Suprapubic skin (tissue), 4 donors: ENCODE results near the gene WDR37. TPM values are rescaled to one million over a fixed set of nuclear protein-coding genes. Genes with fewer than 3 reads are reported as not detected.

Experiments used
- DNase-seq, 2 donors: peaks; one replicate each; pipeline ENCODE4 v3.0.0-alpha.2; 2019; ENCODE audit warnings: low spot score in 2 of 2
- H3K27ac ChIP-seq: fragments of 200-600 bp; sonication (generic); one replicate; pipeline ENCODE4 v1.5.1; 2019
- H3K27me3 ChIP-seq: fragments of 200-600 bp; sonication (generic); one replicate; pipeline ENCODE4 v1.5.1; 2019
- H3K36me3 ChIP-seq: fragments of 200-600 bp; sonication (generic); one replicate; pipeline ENCODE4 v1.5.1; 2019
- H3K4me1 ChIP-seq: fragments of 200-600 bp; sonication (generic); one replicate; pipeline ENCODE4 v1.5.1; 2019
- H3K4me3 ChIP-seq: fragments of 200-600 bp; sonication (generic); one replicate; pipeline ENCODE4 v1.5.1; 2019; ENCODE audit warnings: mild to moderate bottlenecking
- H3K9me3 ChIP-seq: fragments of 200-600 bp; sonication (generic); one replicate; pipeline ENCODE4 v1.5.1; 2019
- CTCF ChIP-seq, 2 donors: fragments of 200-600 bp in 1 of 2; fragments of 450-650 bp in 1 of 2; sonication (generic) in 1 of 2; IDR thresholded peaks; one replicate each; pipeline ENCODE4 v1.5.1; 2016 to 2019; ENCODE audit warnings: antibody characterized with exemption in 2 of 2, mild to moderate bottlenecking in 1 of 2, moderate library complexity in 1 of 2
- EP300 ChIP-seq: sonication (generic); formaldehyde crosslinking; IDR thresholded peaks from one replicate; pipeline ENCODE4 v1.6.1; 2017; ENCODE audit warnings: antibody characterized with exemption
- POLR2A ChIP-seq, 2 donors: fragments of 450-650 bp; IDR thresholded peaks; one replicate each; pipeline ENCODE4 v1.6.1; 2017; ENCODE audit warnings: antibody characterized with exemption in 2 of 2, mild to moderate bottlenecking in 2 of 2, moderate library complexity in 2 of 2
- POLR2AphosphoS5 ChIP-seq, 3 donors: sonication (generic); formaldehyde crosslinking; IDR thresholded peaks; one replicate each; pipeline ENCODE4 v1.6.1; 2017; ENCODE audit warnings: antibody characterized with exemption in 3 of 3
- WGBS: methylation state at CpG from one replicate; pipeline ENCODE4 v1.1.5; 2018; 5-methylcytosine and 5-hydroxymethylcytosine counted together
- total RNA-seq, 4 donors: library from RNA; depleted of rRNA; stranded (reverse); fragments of >200 nt; gene quantifications; one replicate each; pipeline ENCODE4 v1.1.0, GENCODE V29; 2016

The WDR37 gene
- total RNA-seq, 4 donors from 2014 or later, result 13.1 to 32.7 (median 18.4) TPM

GRCh38 chr10:1130226-1130625, 74.0 kb downstream of the WDR37 start:
- no peaks in the 10 kb centered on the region for H3K27me3 ChIP-seq
- no peak overlapping the region for H3K4me3 ChIP-seq
- no peak for TF ChIP-seq CTCF (IDR thresholded peaks at IDR 0.05)
- TF ChIP-seq POLR2AphosphoS5 (IDR thresholded peaks at IDR 0.05), result no peak
- TF ChIP-seq POLR2A (IDR thresholded peaks at IDR 0.05), result no peak
- TF ChIP-seq EP300, result no peak
- H3K36me3 ChIP-seq, result peaks cover 57% of the 10 kb centered on the region
- DNase-seq, result no peak
- WGBS, result 97% methylated on average over 10 of the region's 10 CpGs
- no peaks in the 10 kb centered on the region for H3K9me3 ChIP-seq
- H3K27ac ChIP-seq, result no peak overlapping the region
- no peaks in the 10 kb centered on the region for H3K4me1 ChIP-seq

DNA sequence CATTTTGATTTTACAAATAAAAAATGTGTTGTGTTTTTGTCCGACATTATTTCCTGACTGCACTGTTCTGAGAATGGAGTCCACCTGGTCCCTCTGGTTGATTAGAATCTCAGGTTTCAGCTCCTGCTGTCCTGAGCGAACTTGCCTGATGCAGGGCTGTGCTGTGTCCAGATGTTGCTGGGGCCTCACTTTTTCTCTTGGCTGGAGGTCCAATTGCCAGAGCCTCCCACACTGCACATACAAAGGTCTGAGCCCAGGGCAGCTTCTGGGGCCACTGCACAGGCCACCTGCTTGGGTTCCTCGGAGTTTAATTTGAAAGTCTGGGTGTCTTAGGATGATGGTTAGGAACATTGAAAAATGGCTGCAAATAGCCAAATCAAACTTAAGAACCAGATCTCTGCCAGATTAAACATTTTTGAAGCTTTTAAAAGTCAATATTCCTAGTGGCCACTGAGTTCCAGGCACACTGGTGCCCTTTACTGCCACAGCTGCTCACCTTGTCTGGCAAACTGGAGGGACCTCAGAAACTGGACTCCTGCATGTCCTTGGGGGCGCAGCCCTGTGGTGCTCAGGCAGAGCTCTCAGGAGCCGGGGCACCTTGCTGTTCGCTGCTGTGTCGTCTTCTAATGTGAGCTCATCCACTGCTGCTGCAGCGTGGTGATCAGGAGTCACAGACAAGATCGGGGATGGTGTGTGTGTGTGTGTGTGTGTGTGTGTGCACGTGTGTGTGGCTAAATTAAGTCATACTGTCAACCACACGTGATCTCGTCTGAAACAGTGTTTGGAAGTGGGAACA, 75.0 kb downstream of the WDR37 start:
- no peak overlapping the region for H3K4me3 ChIP-seq
- H3K4me1 ChIP-seq, result no peaks in the 10 kb centered on the region
- H3K27ac ChIP-seq, result no peak overlapping the region
- no peaks in the 10 kb centered on the region for H3K27me3 ChIP-seq
- 95% methylated on average over 11 of the region's 12 CpGs for WGBS
- H3K9me3 ChIP-seq, result no peaks in the 10 kb centered on the region
- no peak for DNase-seq
- TF ChIP-seq POLR2AphosphoS5 (IDR thresholded peaks at IDR 0.05), result no peak
- no peak for TF ChIP-seq EP300
- TF ChIP-seq POLR2A (IDR thresholded peaks at IDR 0.05), result no peak
- no peak for TF ChIP-seq CTCF (IDR thresholded peaks at IDR 0.05)
- peaks cover 49% of the 10 kb centered on the region for H3K36me3 ChIP-seq

DNA sequence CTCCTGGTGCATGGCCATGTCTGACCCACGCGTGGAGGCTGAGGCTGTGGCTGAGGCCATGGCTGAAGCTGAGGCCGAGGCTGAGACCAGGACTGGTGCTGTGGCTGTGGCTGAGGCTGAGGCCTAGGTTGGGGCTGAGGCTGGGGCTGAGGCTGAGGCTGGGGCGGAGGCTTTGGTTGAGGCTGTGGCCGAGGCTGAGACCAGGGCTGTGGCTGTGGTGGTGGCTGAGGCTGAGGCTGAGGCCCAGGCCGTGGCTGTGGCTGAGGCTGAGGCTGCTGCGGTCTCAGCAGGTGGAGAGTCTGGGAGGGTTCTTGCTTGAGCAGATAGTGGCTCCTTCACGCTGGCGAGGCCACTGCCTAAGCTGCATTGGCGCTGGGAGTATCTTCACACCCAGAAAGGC, 76.4 kb downstream of the WDR37 start:
- H3K27me3 ChIP-seq, result no peaks in the 10 kb centered on the region
- DNase-seq, result no peak
- no peak overlapping the region for H3K4me3 ChIP-seq
- peaks cover 1% of the 10 kb centered on the region for H3K9me3 ChIP-seq
- H3K27ac ChIP-seq, result no peak overlapping the region
- 82% methylated on average over 6 of the region's 10 CpGs for WGBS
- no peak for TF ChIP-seq EP300
- TF ChIP-seq CTCF (IDR thresholded peaks at IDR 0.05), result no peak
- TF ChIP-seq POLR2A (IDR thresholded peaks at IDR 0.05), result no peak
- TF ChIP-seq POLR2AphosphoS5 (IDR thresholded peaks at IDR 0.05), result no peak
- H3K36me3 ChIP-seq, result peaks cover 42% of the 10 kb centered on the region
- no peaks in the 10 kb centered on the region for H3K4me1 ChIP-seq

DNA sequence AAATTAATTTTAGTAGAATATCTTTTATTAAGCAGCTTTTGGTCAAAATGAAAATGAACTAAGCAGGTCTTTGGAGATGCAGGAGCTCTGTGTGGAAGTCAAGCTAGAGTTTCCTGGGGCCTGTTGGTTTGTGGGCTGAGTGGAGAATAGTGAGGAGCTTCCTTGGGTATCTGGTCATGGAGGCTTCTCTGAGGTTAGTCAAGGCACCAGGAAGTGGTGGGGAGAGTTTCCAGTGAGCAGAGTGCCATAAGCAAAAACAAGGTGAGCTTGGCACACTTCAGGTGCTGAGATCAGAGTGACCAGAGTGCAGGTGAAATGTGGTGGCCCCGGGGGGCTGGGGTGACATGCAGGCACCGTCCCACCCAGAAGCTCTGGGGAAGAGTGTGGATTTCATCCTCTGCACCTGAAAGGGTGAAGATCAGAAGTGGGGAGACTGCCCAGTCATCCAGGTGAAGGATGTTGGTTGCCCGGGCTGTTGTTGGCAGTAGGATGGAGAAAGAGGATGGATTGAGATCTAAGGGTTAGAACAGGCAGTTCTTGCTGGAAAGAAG, 77.4 kb downstream of the WDR37 start:
- 94% methylated on average over 3 of the region's 3 CpGs for WGBS
- Histone ChIP-seq H3K27ac (no peak overlapping the region), H3K4me3 (no peak overlapping the region), H3K27me3 (no peaks in the 10 kb centered on the region), H3K4me1 (no peaks in the 10 kb centered on the region), H3K9me3 (peaks cover 11% of the 10 kb centered on the region), H3K36me3 (peaks cover 34% of the 10 kb centered on the region)
- TF ChIP-seq POLR2AphosphoS5 (IDR thresholded peaks at IDR 0.05) (no peak), POLR2A (IDR thresholded peaks at IDR 0.05) (no peak), EP300 (no peak), CTCF (IDR thresholded peaks at IDR 0.05) (no peak)
- no peak for DNase-seq

DNA sequence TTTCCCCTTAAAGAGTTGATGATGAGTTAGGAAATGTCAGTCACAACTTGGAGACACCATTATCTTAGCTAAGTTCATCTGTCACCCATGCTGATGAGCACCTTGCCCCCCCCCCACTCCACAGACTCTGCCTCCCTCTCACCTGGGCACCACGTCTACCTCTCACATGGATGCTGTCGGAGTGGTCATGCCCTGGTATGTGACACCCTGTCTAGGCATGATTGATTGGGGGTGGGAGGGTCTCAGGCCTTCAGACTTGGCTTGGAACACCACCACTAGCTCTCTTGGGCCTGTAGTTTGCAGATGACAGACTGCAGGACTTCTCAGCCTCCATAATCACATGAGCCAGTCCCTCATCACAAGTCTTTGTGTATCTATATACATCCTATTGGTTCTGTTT, 78.0 kb downstream of the WDR37 start:
- H3K4me1 ChIP-seq, result no peaks in the 10 kb centered on the region
- no peaks in the 10 kb centered on the region for H3K27me3 ChIP-seq
- peaks cover 28% of the 10 kb centered on the region for H3K36me3 ChIP-seq
- no peak overlapping the region for H3K27ac ChIP-seq
- WGBS, result 70% methylated on average over 2 of the region's 2 CpGs
- peaks cover 17% of the 10 kb centered on the region for H3K9me3 ChIP-seq
- TF ChIP-seq EP300, result no peak
- TF ChIP-seq CTCF (IDR thresholded peaks at IDR 0.05), result no peak
- no peak for TF ChIP-seq POLR2A (IDR thresholded peaks at IDR 0.05)
- TF ChIP-seq POLR2AphosphoS5 (IDR thresholded peaks at IDR 0.05), result no peak
- DNase-seq, result no peak
- no peak overlapping the region for H3K4me3 ChIP-seq
